Progenitor cell of endocrine pancreas (in vitro differentiated cells): ENCODE measurements around the gene ZRANB1. TPM values are rescaled to one million over a fixed set of nuclear protein-coding genes. Genes with fewer than 3 reads are reported as not detected.
A peak's percentile ranks its signal among the peaks of the same experiment; 100 is the strongest.

Experiments
- DNase-seq: peaks from one replicate; pipeline ENCODE4 v3.0.0; 2021; ENCODE audit warnings: low spot score; ENCODE audit not compliant: unreplicated experiment
- H3K27ac Mint-ChIP-seq: 2 replicates; pipeline ENCODE4 v1.8.0; 2021; ENCODE audit warnings: mild to moderate bottlenecking, moderate library complexity, mixed read lengths
- H3K27me3 Mint-ChIP-seq: 2 replicates; pipeline ENCODE4 v1.8.0; 2021; ENCODE audit warnings: mixed read lengths
- H3K36me3 Mint-ChIP-seq: 2 replicates; pipeline ENCODE4 v1.8.0; 2022; ENCODE audit warnings: mixed read lengths; ENCODE audit not compliant: insufficient read depth
- H3K4me1 Mint-ChIP-seq: 2 replicates; pipeline ENCODE4 v1.8.0; 2021; ENCODE audit warnings: low read depth, mixed read lengths
- H3K4me3 Mint-ChIP-seq: 2 replicates; pipeline ENCODE4 v1.8.0; 2021; ENCODE audit warnings: low read depth, mild to moderate bottlenecking, moderate library complexity, mixed read lengths
- H3K9me3 Mint-ChIP-seq: 2 replicates; pipeline ENCODE4 v1.8.0; 2021; ENCODE audit warnings: low read depth, mixed read lengths
- total RNA-seq: library from RNA; stranded (reverse); gene quantifications from 2 replicates; pipeline ENCODE4 v1.2.1, GENCODE V29; 2021
- TF ChIP-seq, protein P1 (sequence below): fragments of 200-600 bp; sonication (generic); IDR thresholded peaks from one replicate; pipeline ENCODE4 v1.5.0; 2021; ENCODE audit warnings: antibody characterized with exemption, mild to moderate bottlenecking; ENCODE audit not compliant: unreplicated experiment

ZRANB1 gene
- total RNA-seq, 1 donor from 2014 or later, result 31.1 TPM

DNA sequence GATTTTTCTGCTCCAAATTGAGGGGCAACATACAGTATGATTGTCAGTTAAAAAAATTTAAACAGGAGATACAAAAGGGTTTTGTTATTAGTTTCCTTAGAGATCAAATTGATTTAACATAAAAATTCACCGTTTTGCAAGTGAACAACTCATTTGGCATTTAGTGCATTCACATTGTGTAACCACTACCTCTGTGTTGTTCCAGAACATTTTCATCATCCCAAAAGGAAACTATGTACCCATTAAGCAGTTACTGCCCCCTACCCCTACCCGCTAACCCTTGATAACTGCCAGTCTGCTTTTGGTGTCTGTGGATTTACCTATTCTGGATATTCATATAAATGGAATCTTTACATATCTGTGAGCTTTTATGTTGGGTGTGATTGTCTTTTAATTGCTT is 3.1 kb downstream of the ZRANB1 start:
- Mint-ChIP-seq H3K4me3 (no peak overlapping the region), H3K4me1 (peaks cover 15% of the 10 kb centered on the region), H3K36me3 (peaks cover 5% of the 10 kb centered on the region), H3K27ac (peak overlapping the region; percentile 33), H3K9me3 (no peaks in the 10 kb centered on the region), H3K27me3 (no peaks in the 10 kb centered on the region)
- no peak for DNase-seq
- TF ChIP-seq, protein P1, sequence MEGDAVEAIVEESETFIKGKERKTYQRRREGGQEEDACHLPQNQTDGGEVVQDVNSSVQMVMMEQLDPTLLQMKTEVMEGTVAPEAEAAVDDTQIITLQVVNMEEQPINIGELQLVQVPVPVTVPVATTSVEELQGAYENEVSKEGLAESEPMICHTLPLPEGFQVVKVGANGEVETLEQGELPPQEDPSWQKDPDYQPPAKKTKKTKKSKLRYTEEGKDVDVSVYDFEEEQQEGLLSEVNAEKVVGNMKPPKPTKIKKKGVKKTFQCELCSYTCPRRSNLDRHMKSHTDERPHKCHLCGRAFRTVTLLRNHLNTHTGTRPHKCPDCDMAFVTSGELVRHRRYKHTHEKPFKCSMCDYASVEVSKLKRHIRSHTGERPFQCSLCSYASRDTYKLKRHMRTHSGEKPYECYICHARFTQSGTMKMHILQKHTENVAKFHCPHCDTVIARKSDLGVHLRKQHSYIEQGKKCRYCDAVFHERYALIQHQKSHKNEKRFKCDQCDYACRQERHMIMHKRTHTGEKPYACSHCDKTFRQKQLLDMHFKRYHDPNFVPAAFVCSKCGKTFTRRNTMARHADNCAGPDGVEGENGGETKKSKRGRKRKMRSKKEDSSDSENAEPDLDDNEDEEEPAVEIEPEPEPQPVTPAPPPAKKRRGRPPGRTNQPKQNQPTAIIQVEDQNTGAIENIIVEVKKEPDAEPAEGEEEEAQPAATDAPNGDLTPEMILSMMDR, result no peak

DNA sequence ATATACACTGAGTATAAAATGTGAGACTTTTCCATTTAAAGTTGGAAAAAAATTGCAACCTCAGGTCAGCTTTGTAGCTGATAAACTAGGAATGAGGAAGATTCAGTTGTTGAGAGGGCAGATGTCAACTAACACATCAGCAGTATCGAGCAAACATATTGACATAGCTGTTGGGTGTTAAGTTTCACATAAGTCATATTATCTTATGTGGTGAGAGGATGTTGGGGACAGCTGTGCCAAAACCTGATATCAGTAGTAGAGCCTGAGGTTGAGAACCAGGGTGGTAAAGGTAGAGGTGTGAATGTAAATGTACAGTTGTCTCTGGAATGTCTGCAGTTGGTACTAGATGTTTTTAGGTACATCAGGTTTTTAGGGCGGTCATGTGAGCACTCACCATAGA is 5.0 kb downstream of the ZRANB1 start:
- no peaks in the 10 kb centered on the region for H3K27me3 Mint-ChIP-seq
- peaks cover 15% of the 10 kb centered on the region for H3K4me1 Mint-ChIP-seq
- H3K36me3 Mint-ChIP-seq, result peaks cover 5% of the 10 kb centered on the region
- no peak overlapping the region for H3K4me3 Mint-ChIP-seq
- DNase-seq, result no peak
- H3K9me3 Mint-ChIP-seq, result no peaks in the 10 kb centered on the region
- H3K27ac Mint-ChIP-seq, result peak overlapping the region; percentile 21
- TF ChIP-seq, protein P1, result no peak

DNA sequence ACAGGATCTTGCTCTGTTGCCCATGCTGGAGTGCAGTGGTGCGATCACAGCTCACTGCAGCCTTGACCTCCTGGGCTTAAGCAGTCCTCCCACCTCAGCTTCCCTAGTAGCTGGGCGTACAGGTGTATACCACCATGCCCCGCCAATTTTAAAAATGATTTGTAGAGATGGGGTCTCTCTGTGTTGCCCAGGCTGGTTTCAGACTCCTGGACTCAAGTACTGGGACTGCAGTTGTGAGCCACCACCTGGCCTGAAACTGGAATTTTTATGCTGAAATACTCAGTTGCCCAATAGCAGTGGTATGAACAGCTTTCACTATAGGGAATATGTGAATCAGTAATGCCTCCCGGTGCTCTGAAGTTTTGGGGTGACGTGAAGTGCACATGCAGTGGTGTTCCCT is 7.6 kb downstream of the ZRANB1 start:
- Mint-ChIP-seq H3K4me1 (peaks cover 16% of the 10 kb centered on the region), H3K9me3 (no peaks in the 10 kb centered on the region), H3K27me3 (no peaks in the 10 kb centered on the region), H3K36me3 (peaks cover 2% of the 10 kb centered on the region), H3K27ac (no peak overlapping the region), H3K4me3 (no peak overlapping the region)
- TF ChIP-seq, protein P1, result no peak
- no peak for DNase-seq

DNA sequence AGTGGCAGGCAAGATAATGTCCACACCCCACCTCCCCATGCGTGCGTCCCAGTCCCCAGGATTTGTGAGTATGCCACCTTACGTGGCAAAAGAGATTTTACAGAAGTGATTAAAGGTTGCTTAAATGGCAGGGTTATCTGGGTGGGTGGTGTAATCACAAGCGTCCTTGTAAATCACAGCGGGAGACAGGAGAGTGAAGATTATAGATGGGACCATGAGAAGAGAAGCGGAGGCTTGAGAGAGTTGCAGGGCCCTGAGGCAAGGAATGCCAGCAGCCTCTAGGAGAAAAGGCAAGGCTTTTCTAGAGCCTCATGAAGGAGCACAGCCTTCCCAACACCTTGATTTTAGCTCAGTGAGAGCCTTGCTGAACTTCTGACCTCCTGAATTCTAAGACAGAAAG is 10.2 kb downstream of the ZRANB1 start:
- Mint-ChIP-seq H3K36me3 (peaks cover 2% of the 10 kb centered on the region), H3K4me1 (peaks cover 11% of the 10 kb centered on the region), H3K4me3 (no peak overlapping the region), H3K9me3 (no peaks in the 10 kb centered on the region), H3K27ac (peak overlapping the region; percentile 8), H3K27me3 (no peaks in the 10 kb centered on the region)
- DNase-seq, result no peak
- TF ChIP-seq, protein P1, result no peak

DNA sequence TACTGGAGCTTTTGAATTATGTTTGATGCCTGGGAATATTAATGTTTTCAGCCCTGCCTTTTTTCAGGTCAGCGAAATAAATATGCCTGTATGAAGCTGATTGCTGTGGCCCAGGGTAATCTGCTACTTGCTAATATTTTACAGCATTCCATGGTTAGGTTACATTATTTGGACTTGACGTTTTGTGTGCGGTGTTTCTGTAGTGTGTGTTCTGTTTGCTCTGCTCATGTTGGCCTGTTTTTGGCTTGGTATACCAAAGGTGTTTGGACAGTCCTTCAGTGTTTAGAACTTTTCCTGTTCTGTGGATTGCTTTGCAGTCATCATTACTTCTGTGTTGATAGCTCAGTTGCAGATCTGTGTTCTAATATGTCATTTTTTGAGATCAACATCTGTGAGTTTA is 11.5 kb downstream of the ZRANB1 start:
- Mint-ChIP-seq H3K9me3 (no peaks in the 10 kb centered on the region), H3K27ac (no peak overlapping the region)

More for the DNA sequence above, 11.5 kb downstream of the ZRANB1 start:
- Mint-ChIP-seq H3K4me3 (no peak overlapping the region), H3K4me1 (peaks cover 9% of the 10 kb centered on the region), H3K36me3 (peaks cover 2% of the 10 kb centered on the region), H3K27me3 (no peaks in the 10 kb centered on the region)
- DNase-seq, result no peak
- TF ChIP-seq, protein P1, result no peak
